ENCODE data around the gene PTPRN2. TPM values are rescaled to one million over a fixed set of nuclear protein-coding genes. Genes with fewer than 3 reads are reported as not detected.

The PTPRN2 gene
- total and polyA plus RNA-seq, 2 of the 8 experiments (the other 6 are each of a cell fraction or from before 2014, with no cell fraction given) = 2.6 to 4.5 TPM

DNA sequence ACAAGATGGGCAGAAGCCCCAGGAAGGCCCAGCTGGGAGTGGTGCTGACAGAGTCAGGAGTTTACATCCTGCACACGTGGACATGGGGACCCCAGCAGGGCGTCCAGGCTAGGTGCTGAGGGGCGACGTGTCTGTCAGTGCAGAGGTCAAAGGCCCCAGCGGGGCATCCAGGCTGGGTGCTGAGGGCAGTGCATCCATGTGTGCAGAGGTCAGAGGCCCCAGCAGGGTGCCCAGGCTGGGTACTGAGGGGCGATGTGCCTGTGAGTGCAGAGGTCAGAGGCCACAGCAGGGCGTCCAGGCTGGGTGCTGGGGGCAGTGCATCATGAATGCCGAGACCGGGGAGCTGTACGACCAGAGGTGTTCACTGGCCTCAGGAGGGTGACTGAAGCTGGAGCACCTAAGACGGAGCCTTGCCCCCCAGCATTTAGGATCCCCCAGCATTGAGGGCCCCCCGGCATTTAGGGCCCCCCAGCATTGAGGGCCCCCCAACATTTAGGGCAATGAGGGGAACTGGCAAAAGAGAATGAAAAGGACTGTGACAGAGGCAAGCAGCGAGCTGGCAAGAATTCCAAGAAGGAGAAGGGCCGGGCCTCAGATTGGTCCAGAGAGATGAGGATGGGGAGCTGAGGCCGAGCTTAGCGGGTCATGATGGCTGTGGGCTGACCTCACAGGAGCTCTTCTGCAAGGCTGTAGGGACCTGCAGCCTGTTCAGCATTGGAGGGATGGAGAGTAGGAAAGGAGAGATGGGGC is 474.9 kb downstream of the PTPRN2 start:
- Histone ChIP-seq H4K20me1 (replicated peaks in 1 of 2; ENCODE audit: control insufficient read depth in 1 of 2, insufficient read depth in 2 of 2, low read length in 2 of 2) (no peaks in the 10 kb centered on the region), H3K27me3 (replicated peaks in 1 of 4; ENCODE audit: control insufficient read depth in 3 of 4, extremely low read depth in 1 of 4, insufficient read depth in 3 of 4, low read length in 3 of 4) (no peaks in the 10 kb centered on the region), H2AK5ac (ENCODE audit: low read depth, low read length) (no peak overlapping the region), H3K23ac (ENCODE audit: insufficient read length) (no peak overlapping the region), H3K36me3 (ENCODE audit: control insufficient read depth in 2 of 4, insufficient read depth in 4 of 4, low read length in 3 of 4) (no peaks in the 10 kb centered on the region), H2BK120ac (replicated peaks; ENCODE audit: low read depth, low read length) (no peak overlapping the region), H3K9me3 (ENCODE audit: insufficient read depth in 2 of 2, low read depth in 1 of 2, low read length in 1 of 2) (peaks cover 25 to 70% of the 10 kb centered on the region in 2 experiments; a peak in 3 of 4 replicates), H2BK12ac (ENCODE audit: low read depth, low read length) (no peak overlapping the region), H3K9ac (replicated peaks in 1 of 4; ENCODE audit: extremely low read depth in 1 of 4, low read depth in 3 of 4, low read length in 3 of 4) (no peak overlapping the region), H2AFZ (ENCODE audit: low read length) (no peak overlapping the region), H2BK5ac (ENCODE audit: low read depth, low read length) (no peak overlapping the region), H4K8ac (ENCODE audit: extremely low read depth, insufficient read depth, low read length) (no peak overlapping the region), H3K56ac (replicated peaks; ENCODE audit: insufficient read length, low read depth, low read length) (no peak overlapping the region), H3K18ac (ENCODE audit: extremely low read depth, low read length) (no peak overlapping the region), H2BK15ac (ENCODE audit: low read length) (no peak overlapping the region), H4K91ac (replicated peaks; ENCODE audit: insufficient read length, low read length) (no peak overlapping the region), H3K79me2 (ENCODE audit: control insufficient read depth in 1 of 2, insufficient read depth in 2 of 2, low read length in 2 of 2) (no peaks in the 10 kb centered on the region), H2BK20ac (ENCODE audit: low read length) (no peak overlapping the region), H3K27ac (ENCODE audit: low read depth, low read length) (no peak overlapping the region), H3K79me1 (ENCODE audit: low read depth, low read length) (no peaks in the 10 kb centered on the region), H3K23me2 (ENCODE audit: low read depth, low read length) (no peaks in the 10 kb centered on the region), H3K4me2 (ENCODE audit: insufficient read depth in 1 of 2, low read depth in 2 of 2, low read length in 2 of 2) (no peak overlapping the region), H4K5ac (ENCODE audit: insufficient read length, low read depth, low read length) (no peak overlapping the region), H3K4me1 (replicated peaks in 1 of 4; ENCODE audit: control insufficient read depth in 3 of 4, insufficient read depth in 4 of 4, low read length in 3 of 4) (peaks cover 0 to 3% (median 0%) of the 10 kb centered on the region in 4 experiments; a peak in 1 of 7 replicates), H3K4me3 (ENCODE audit: extremely low read depth in 1 of 4, insufficient read depth in 2 of 4, low read depth in 3 of 4, low read length in 4 of 4) (no peak overlapping the region), H3K4ac (replicated peaks; ENCODE audit: insufficient read length, low read depth, low read length) (no peak overlapping the region), H3K14ac (ENCODE audit: insufficient read length) (no peak overlapping the region)
- 88% methylated on average over 16 of the region's 16 CpGs; no CpG with 5 or more reads in 1 of the 2 experiments for WGBS, 2 experiments (ENCODE audit: extremely low coverage in 1 of 2, insufficient coverage in 1 of 2, insufficient read length in 1 of 2, insufficient replicate concordance in 2 of 2, low coverage in 1 of 2, low lambda C conversion rate in 2 of 2, missing lambda C conversion rate in 1 of 2)
- TF ChIP-seq POU5F1 (IDR thresholded peaks at IDR 0.05; ENCODE audit: low read depth, low read length) (no peak), PHF8 (conservative IDR thresholded peaks at IDR 0.05; ENCODE audit: low read depth, low read length) (no peak), BRCA1 (IDR thresholded peaks at IDR 0.05; ENCODE audit: low read depth, low read length) (no peak), CTBP2 (IDR thresholded peaks at IDR 0.05; ENCODE audit: borderline replicate concordance, insufficient read depth, insufficient read length, low read length) (no peak), KDM5A (IDR thresholded peaks at IDR 0.05; ENCODE audit: low read length) (no peak), TBP (IDR thresholded peaks at IDR 0.05; ENCODE audit: low read depth, low read length) (no peak)
- no peak for FAIRE-seq
- peak in 1 of 2 experiments; percentile 37 for DNase-seq (ENCODE audit: low read depth in 1 of 2, low spot score in 2 of 2)
- ChIA-PET CTCF (ENCODE audit: partially characterized antibody) (interaction anchor here (1.1 to 1.5 kb wide), 2 partner anchors 11 to 18 kb away, joined by 3 read pairs; no protein-coding TSS in a partner anchor), POLR2A (ENCODE audit: partially characterized antibody) (no interaction called here)

Measured in H1 (cell line).